GM08714 (cell line): ENCODE results near the gene KLHL22.
"Not testable (repeated sequence)": the region's sequence is repeated elsewhere in the genome, so short reads cannot be mapped to it uniquely, and the experiment has no call there.

Experiments used
- H3K4me3 ChIP-seq: fragments of 200-500 bp; sonication (Bioruptor generic); 2 replicates; pipeline ENCODE4 v1.5.1; 2014; ENCODE audit warnings: mild to moderate bottlenecking, low read length, inconsistent platforms
- ZNF274 ChIP-seq: IDR thresholded peaks from 2 replicates; pipeline ENCODE4 v1.6.1; 2012; ENCODE audit warnings: mild to moderate bottlenecking, low read depth, low read length

The KLHL22 gene

GRCh38 chr22:20495861-20496681 lies 476 bp upstream of the KLHL22 start:
- H3K4me3 ChIP-seq: peak overlapping the region; percentile 75
- no peak for TF ChIP-seq ZNF274

GRCh38 chr22:20491346-20491745 lies 4.2 kb downstream of the KLHL22 start:
- TF ChIP-seq ZNF274: no peak
- no peak overlapping the region for H3K4me3 ChIP-seq

GRCh38 chr22:20490941-20491307 lies 4.7 kb downstream of the KLHL22 start:
- H3K4me3 ChIP-seq: no peak overlapping the region
- no peak for TF ChIP-seq ZNF274

GRCh38 chr22:20490183-20490940 lies 5.2 kb downstream of the KLHL22 start:
- H3K4me3 ChIP-seq: no peak overlapping the region
- TF ChIP-seq ZNF274: no peak

- H3K4me3 ChIP-seq: no peak overlapping the region
- TF ChIP-seq ZNF274: no peak
These were observed 6.6 kb downstream of the KLHL22 start for GRCh38 chr22:20488946-20489345.

- TF ChIP-seq ZNF274: no peak
These were observed 7.9 kb downstream of the KLHL22 start for GRCh38 chr22:20487715-20488114.

GRCh38 chr22:20486229-20486628 lies 9.4 kb downstream of the KLHL22 start:
- H3K4me3 ChIP-seq: no peak overlapping the region
- TF ChIP-seq ZNF274: no peak

More at GRCh38 chr22:20487715-20488114, 7.9 kb downstream of the KLHL22 start:
- H3K4me3 ChIP-seq: no peak overlapping the region

- TF ChIP-seq ZNF274: no peak
These were observed 10.5 kb downstream of the KLHL22 start for GRCh38 chr22:20484948-20485683.

GRCh38 chr22:20483771-20484170 lies 11.8 kb downstream of the KLHL22 start:
- no peak for TF ChIP-seq ZNF274
- H3K4me3 ChIP-seq: no peak overlapping the region

More at GRCh38 chr22:20484948-20485683, 10.5 kb downstream of the KLHL22 start:
- no peak overlapping the region for H3K4me3 ChIP-seq

GRCh38 chr22:20483143-20483506 lies 12.5 kb downstream of the KLHL22 start:
- not testable (repeated sequence) for H3K4me3 ChIP-seq

GRCh38 chr22:20479612-20480196 lies 15.9 kb downstream of the KLHL22 start:
- H3K4me3 ChIP-seq: no peak overlapping the region
- TF ChIP-seq ZNF274: no peak

GRCh38 chr22:20478059-20478458 lies 17.5 kb downstream of the KLHL22 start:
- H3K4me3 ChIP-seq: not testable (repeated sequence)

- H3K4me3 ChIP-seq: not testable (repeated sequence)
These were observed 20.0 kb downstream of the KLHL22 start for GRCh38 chr22:20475569-20475968.

- no peak for TF ChIP-seq ZNF274
- H3K4me3 ChIP-seq: no peak overlapping the region
These were observed 20.5 kb downstream of the KLHL22 start for GRCh38 chr22:20475115-20475436.
